HG02943 (cell line): ENCODE data around the gene BLTP1.

Experiments
- ATAC-seq: cut with Tn5 transposase; IDR thresholded peaks from one replicate; pipeline ENCODE4 v1.9.1; 2021; ENCODE audit warnings: mild to moderate bottlenecking, low read depth, moderate library complexity; ENCODE audit not compliant: unreplicated experiment

Gene BLTP1

GRCh38 chr4:122163767-122164166 lies 11.6 kb downstream of the BLTP1 start:
- ATAC-seq, result no peak

- no peak for ATAC-seq
Observed at GRCh38 chr4:122167369-122167768, 15.2 kb downstream of the BLTP1 start.

DNA sequence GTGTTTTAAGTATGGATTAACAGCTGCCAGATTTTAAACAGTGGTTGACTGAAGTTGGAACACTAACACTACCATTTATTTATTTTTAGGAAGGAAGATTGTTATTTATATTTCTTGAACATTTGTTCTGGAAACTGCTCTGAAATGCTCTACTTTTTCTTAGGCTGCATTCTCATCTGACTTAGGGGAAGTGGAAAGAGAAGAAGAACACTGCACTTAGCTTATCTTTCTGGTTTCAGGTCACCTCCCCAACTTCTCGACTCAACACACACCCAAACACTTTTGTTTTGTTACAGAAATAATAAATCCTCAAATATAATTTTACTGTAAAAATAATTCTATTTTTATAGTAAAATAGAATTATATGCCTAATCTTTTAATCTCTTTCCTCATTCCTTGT lies 18.6 kb downstream of the BLTP1 start:
- no peak for ATAC-seq

DNA sequence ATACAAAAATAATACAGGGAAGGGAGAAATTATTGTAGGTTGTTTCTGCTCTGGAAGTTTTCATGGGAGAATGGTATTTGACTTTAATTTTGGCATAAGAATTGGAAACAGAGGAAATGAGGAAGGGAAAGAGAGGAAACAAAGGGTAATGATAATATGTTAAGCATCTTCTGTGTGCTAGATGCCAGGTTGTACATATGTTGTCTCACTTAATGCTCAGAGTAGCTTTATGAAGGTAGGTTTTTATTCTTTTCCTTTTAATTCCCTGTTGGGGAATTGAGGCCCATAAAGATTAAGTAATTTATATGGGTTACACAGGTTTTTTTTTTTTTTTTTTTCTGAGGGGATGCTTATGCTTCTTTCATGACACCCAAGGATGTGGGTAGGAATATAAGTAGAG lies 19.2 kb downstream of the BLTP1 start:
- no peak for ATAC-seq

DNA sequence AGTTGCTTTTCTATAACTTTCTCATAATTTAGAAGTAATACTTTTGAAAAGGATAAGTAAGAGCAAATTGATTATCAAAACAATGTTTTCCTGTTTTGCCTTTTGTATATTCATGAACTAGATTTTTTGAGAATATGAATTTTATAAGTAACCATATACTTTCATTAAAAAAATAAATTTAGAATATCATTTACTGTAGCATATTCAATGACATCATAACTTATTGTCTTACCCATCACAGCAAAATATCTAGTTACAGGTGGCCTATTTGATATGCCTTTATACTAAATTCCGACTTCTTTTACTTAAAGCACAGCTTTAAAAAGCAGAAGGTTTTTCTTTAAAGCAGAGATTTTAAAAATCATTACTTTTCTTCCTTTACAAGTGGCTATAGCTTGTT lies 20.1 kb downstream of the BLTP1 start:
- no peak for ATAC-seq

GRCh38 chr4:122178961-122179360 lies 26.8 kb downstream of the BLTP1 start:
- no peak for ATAC-seq

GRCh38 chr4:122195718-122196117 lies 43.6 kb downstream of the BLTP1 start:
- ATAC-seq, result no peak
